H1 (cell line): ENCODE measurements around the gene PTER. TPM values are rescaled to one million over a fixed set of nuclear protein-coding genes. Genes with fewer than 3 reads are reported as not detected.

ENCODE experiments used
- CTCF ChIA-PET: fragments of 300-600 bp; sonication (Branson Sonifier 250); formaldehyde crosslinking; loops from one replicate; lab custom pipeline; 2021; ENCODE audit not compliant: partially characterized antibody; lab: Charles Lee
- POLR2A ChIA-PET: fragments of 300-600 bp; sonication (Branson Sonifier 250); formaldehyde crosslinking; loops from one replicate; lab custom pipeline; 2021; ENCODE audit warnings: inconsistent platforms; ENCODE audit not compliant: partially characterized antibody; lab: Charles Lee
- DNase-seq, 2 experiments: peaks; one replicate each; pipeline versions ENCODE4 v3.0.0 to v3.0.0-alpha.2; 2010 to 2022; ENCODE audit warnings: low spot score in 2 of 2, low read depth in 1 of 2, mixed read lengths in 1 of 2
- FAIRE-seq: peaks from 2 replicates; lab custom pipeline; 2011; peaks lifted over from hg19 to GRCh38; lab: Jason Lieb, UNC
- H2AFZ ChIP-seq: 2 replicates; pipeline ENCODE4 v1.8.1; 2012; ENCODE audit warnings: low read length, inconsistent platforms
- H2AK5ac ChIP-seq: 2 replicates; pipeline ENCODE4 v1.6.1; 2013; ENCODE audit warnings: low read depth, low read length
- H2BK120ac ChIP-seq: replicated peaks from 2 replicates; pipeline ENCODE3; 2013; ENCODE audit warnings: low read depth, low read length, inconsistent platforms
- H2BK12ac ChIP-seq: 2 replicates; pipeline ENCODE4 v1.6.1; 2013; ENCODE audit warnings: low read depth, low read length
- H2BK15ac ChIP-seq: 2 replicates; pipeline ENCODE4 v1.6.1; 2013; ENCODE audit warnings: low read length
- H2BK20ac ChIP-seq: 2 replicates; pipeline ENCODE4 v1.6.1; 2013; ENCODE audit warnings: low read length
- H2BK5ac ChIP-seq: 2 replicates; pipeline ENCODE4 v1.6.1; 2013; ENCODE audit warnings: low read depth, low read length
- H3K14ac ChIP-seq: 2 replicates; pipeline ENCODE4 v1.6.1; 2013; ENCODE audit warnings: inconsistent platforms; ENCODE audit not compliant: insufficient read length
- H3K18ac ChIP-seq: 2 replicates; pipeline ENCODE4 v1.6.1; 2013; ENCODE audit warnings: low read length; ENCODE audit errors: extremely low read depth
- H3K23ac ChIP-seq: 2 replicates; pipeline ENCODE4 v1.6.1; 2013; ENCODE audit warnings: inconsistent platforms; ENCODE audit not compliant: insufficient read length
- H3K23me2 ChIP-seq: 2 replicates; pipeline ENCODE4 v1.6.1; 2013; ENCODE audit warnings: low read depth, low read length
- H3K27ac ChIP-seq: 2 replicates; pipeline ENCODE4 v1.6.1; 2011; ENCODE audit warnings: low read depth, low read length, inconsistent platforms
- H3K27me3 ChIP-seq, 4 experiments: replicated peaks in 1 of 4; 1 replicate in 1 of 4; 2 replicates in 3 of 4; pipeline versions ENCODE4 v1.6.1 to v1.8.1; 2011 to 2013; ENCODE audit warnings: low read length in 3 of 4, mild to moderate bottlenecking in 3 of 4, inconsistent platforms in 2 of 4, mixed read lengths in 2 of 4, moderate library complexity in 1 of 4; ENCODE audit not compliant: control insufficient read depth in 3 of 4, insufficient read depth in 3 of 4; ENCODE audit errors: extremely low read depth in 1 of 4
- H3K36me3 ChIP-seq, 4 experiments: 2 replicates each; pipeline versions ENCODE4 v1.6.1 to v1.8.1; 2011 to 2013; ENCODE audit warnings: mild to moderate bottlenecking in 4 of 4, low read length in 3 of 4, moderate library complexity in 2 of 4, control low read depth in 1 of 4, inconsistent platforms in 1 of 4; ENCODE audit not compliant: insufficient read depth in 4 of 4, control insufficient read depth in 2 of 4
- H3K4ac ChIP-seq: replicated peaks from 2 replicates; pipeline ENCODE3; 2013; ENCODE audit warnings: low read length, low read depth, mixed read lengths, inconsistent platforms; ENCODE audit not compliant: insufficient read length
- H3K4me1 ChIP-seq, 4 experiments: replicated peaks in 1 of 4; 1 replicate in 1 of 4; 2 replicates in 3 of 4; pipeline versions ENCODE4 v1.6.1 to v1.8.1; 2011 to 2013; ENCODE audit warnings: low read length in 3 of 4, inconsistent platforms in 2 of 4, mixed read lengths in 1 of 4; ENCODE audit not compliant: insufficient read depth in 4 of 4, control insufficient read depth in 3 of 4
- H3K4me2 ChIP-seq, 2 experiments: 2 replicates each; pipeline versions ENCODE4 v1.6.1 to v1.8.1; 2011 to 2013; ENCODE audit warnings: low read depth in 2 of 2, low read length in 2 of 2, control low read depth in 1 of 2, inconsistent platforms in 1 of 2, mild to moderate bottlenecking in 1 of 2; ENCODE audit not compliant: insufficient read depth in 1 of 2
- H3K4me3 ChIP-seq, 4 experiments: fragments of 200-600, 300-600 bp in 1 of 4; sonication (generic), shearing (Covaris generic), sonication (Bioruptor Twin) in 1 of 4; 2 replicates each; pipeline versions ENCODE4 v1.5.1 to v1.8.1; 2011 to 2016; ENCODE audit warnings: low read length in 4 of 4, low read depth in 3 of 4, control low read depth in 2 of 4, inconsistent platforms in 2 of 4, mild to moderate bottlenecking in 2 of 4, mixed read lengths in 1 of 4, moderate library complexity in 1 of 4; ENCODE audit not compliant: insufficient read depth in 2 of 4; ENCODE audit errors: extremely low read depth in 1 of 4
- H3K56ac ChIP-seq: replicated peaks from 2 replicates; pipeline ENCODE3; 2013; ENCODE audit warnings: low read depth, mild to moderate bottlenecking, mixed read lengths, low read length, inconsistent platforms; ENCODE audit not compliant: insufficient read length
- H3K79me1 ChIP-seq: 2 replicates; pipeline ENCODE4 v1.6.1; 2013; ENCODE audit warnings: low read depth, low read length, control low read depth
- H3K79me2 ChIP-seq, 2 experiments: 2 replicates each; pipeline versions ENCODE4 v1.6.1 to v1.8.1; 2012 to 2013; ENCODE audit warnings: low read length in 2 of 2, mild to moderate bottlenecking in 2 of 2, inconsistent platforms in 1 of 2; ENCODE audit not compliant: insufficient read depth in 2 of 2, control insufficient read depth in 1 of 2
- H3K9ac ChIP-seq, 4 experiments: replicated peaks in 1 of 4; 1 replicate in 1 of 4; 2 replicates in 3 of 4; pipeline versions ENCODE4 v1.6.1 to v1.8.1; 2011 to 2013; ENCODE audit warnings: low read depth in 3 of 4, low read length in 3 of 4, control low read depth in 2 of 4, mild to moderate bottlenecking in 2 of 4, moderate library complexity in 2 of 4, inconsistent platforms in 1 of 4; ENCODE audit errors: extremely low read depth in 1 of 4
- H3K9me3 ChIP-seq, 2 experiments: 2 replicates each; pipeline versions ENCODE4 v1.6.1 to v1.8.1; 2012 to 2013; ENCODE audit warnings: mild to moderate bottlenecking in 2 of 2, moderate library complexity in 2 of 2, control low read depth in 1 of 2, inconsistent platforms in 1 of 2, low read depth in 1 of 2, low read length in 1 of 2, mixed read lengths in 1 of 2; ENCODE audit not compliant: insufficient read depth in 2 of 2
- H4K20me1 ChIP-seq, 2 experiments: replicated peaks in 1 of 2; 2 replicates each; pipeline versions ENCODE3 to v1.8.1; 2011 to 2013; ENCODE audit warnings: inconsistent platforms in 2 of 2, low read length in 2 of 2, mild to moderate bottlenecking in 1 of 2; ENCODE audit not compliant: insufficient read depth in 2 of 2, control insufficient read depth in 1 of 2
- H4K5ac ChIP-seq: 2 replicates; pipeline ENCODE4 v1.6.1; 2013; ENCODE audit warnings: low read length, low read depth, mixed read lengths, inconsistent platforms; ENCODE audit not compliant: insufficient read length
- H4K8ac ChIP-seq: 2 replicates; pipeline ENCODE4 v1.8.0; 2013; ENCODE audit warnings: mild to moderate bottlenecking, moderate library complexity, low read length, inconsistent platforms; ENCODE audit not compliant: insufficient read depth; ENCODE audit errors: extremely low read depth
- H4K91ac ChIP-seq: replicated peaks from 2 replicates; pipeline ENCODE3; 2013; ENCODE audit warnings: low read length, mixed read lengths, inconsistent platforms; ENCODE audit not compliant: insufficient read length
- BACH1 ChIP-seq: IDR thresholded peaks from 2 replicates; pipeline ENCODE4 v1.6.1; 2012; ENCODE audit warnings: low read length, improper control_type of control experiment
- BCL11A ChIP-seq, 2 experiments: IDR thresholded peaks; one replicate each; pipeline ENCODE4 v1.6.1; 2011; ENCODE audit warnings: low read depth in 2 of 2, low read length in 2 of 2, mild to moderate bottlenecking in 2 of 2
- CHD2 ChIP-seq: IDR thresholded peaks from 2 replicates; pipeline ENCODE4 v1.6.1; 2012; ENCODE audit warnings: low read length, improper control_type of control experiment
- EGR1 ChIP-seq: IDR thresholded peaks from 2 replicates; pipeline ENCODE4 v1.6.1; 2011; ENCODE audit warnings: low read depth, low read length, borderline replicate concordance
- FOSL1 ChIP-seq: IDR thresholded peaks from 2 replicates; pipeline ENCODE4 v1.6.1; 2011; ENCODE audit warnings: mild to moderate bottlenecking, low read depth, low read length, moderate library complexity; ENCODE audit not compliant: insufficient read depth
- MAFK ChIP-seq: IDR thresholded peaks from 2 replicates; pipeline ENCODE4 v1.6.1; 2012; ENCODE audit warnings: low read depth, mild to moderate bottlenecking, improper control_type of control experiment, low read length
- PHF8 ChIP-seq: fragments of 200-600 bp; sonication (generic); conservative IDR thresholded peaks from 2 replicates; pipeline ENCODE4 v1.7.1; 2012; ENCODE audit warnings: low read depth, mild to moderate bottlenecking, inconsistent platforms, low read length, moderate library complexity
- SIRT6 ChIP-seq: IDR thresholded peaks from one replicate; pipeline ENCODE4 v1.7.1; 2012; ENCODE audit warnings: low read length, inconsistent platforms
- YY1 ChIP-seq: IDR thresholded peaks from 2 replicates; pipeline ENCODE4 v1.6.1; 2011; ENCODE audit warnings: low read depth, mild to moderate bottlenecking, low read length
- ZNF274 ChIP-seq: IDR thresholded peaks from 2 replicates; pipeline ENCODE4 v1.7.0; 2012; ENCODE audit warnings: low read length, borderline replicate concordance; ENCODE audit errors: extremely low read depth
- WGBS, 2 experiments: shearing (Covaris generic) in 1 of 2; methylation state at CpG; one replicate each; pipeline versions ENCODE4 v1.1.6 to v1.1.7; 2013 to 2015; ENCODE audit warnings: low lambda C conversion rate in 2 of 2, mixed read lengths in 2 of 2, inconsistent platforms in 1 of 2, low coverage in 1 of 2, missing lambda C conversion rate in 1 of 2; ENCODE audit not compliant: insufficient replicate concordance in 2 of 2, insufficient coverage in 1 of 2, insufficient read length in 1 of 2; ENCODE audit errors: extremely low coverage in 1 of 2, missing lambda C conversion rate in 1 of 2; 5-methylcytosine and 5-hydroxymethylcytosine counted together
- polyA plus RNA-seq, 7 experiments: library from polyadenylated mRNA; depleted of rRNA in 3 of 7; stranded (reverse) in 5 of 7; unstranded in 2 of 7; fragments of >200 nt in 5 of 7; fragments of 200-250 nt in 2 of 7; gene quantifications; 1 replicate in 5 of 7; 2 replicates in 1 of 7; 4 replicates in 1 of 7; pipeline versions ENCODE4 v1.2.1 to v1.2.3, GENCODE V29; 2011 to 2013; ENCODE audit warnings: missing spikeins in 2 of 7, mixed read lengths in 2 of 7
- total RNA-seq: library from RNA; stranded (reverse); fragmentation: NEBNext Ultra II Directional; extraction: Animal tissue kit (Norgen Biotek cat#: 25700); gene quantifications from 2 replicates; pipeline ENCODE4 v1.2.1, GENCODE V29; 2021
- TF ChIP-seq, protein P1 (sequence below): IDR thresholded peaks from 2 replicates; pipeline ENCODE4 v1.6.1; 2011; ENCODE audit warnings: low read depth, mild to moderate bottlenecking, low read length; ENCODE audit not compliant: insufficient read depth
- TF ChIP-seq, protein P2 (sequence below): IDR thresholded peaks from 2 replicates; pipeline ENCODE4 v1.6.1; 2011; ENCODE audit warnings: low read length, improper control_type of control experiment

PTER gene
- total and polyA plus RNA-seq, 2 of the 8 experiments (the other 6 are each of a cell fraction or from before 2014, with no cell fraction given), result 4.4 to 7.8 TPM

DNA sequence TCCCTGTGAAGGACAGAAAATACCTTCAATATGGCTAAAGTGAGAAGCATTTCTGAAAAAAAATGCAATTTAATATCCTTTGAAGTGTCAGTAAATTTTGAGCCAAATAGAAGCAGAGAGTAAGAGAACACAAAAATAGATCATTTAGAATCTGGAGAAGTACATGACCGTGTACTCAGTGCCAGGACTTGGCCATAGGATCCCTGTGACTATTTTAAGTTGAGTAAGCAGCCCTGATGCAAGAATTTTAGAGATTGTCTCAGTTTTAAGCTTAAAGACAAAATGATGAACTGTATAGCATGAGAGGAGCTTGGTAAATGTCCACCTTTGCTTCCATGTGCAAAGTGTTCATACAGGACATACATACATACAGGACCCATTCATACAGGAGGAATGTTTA, 2.5 kb downstream of the PTER start:
- Histone ChIP-seq H4K20me1 (no peaks in the 10 kb centered on the region), H3K27ac (no peak overlapping the region), H3K56ac (no peak overlapping the region), H2AK5ac (no peak overlapping the region), H3K4me1 (peaks cover 0 to 5% (median 1%) of the 10 kb centered on the region in 4 experiments; a peak in 5 of 7 replicates), H2AFZ (no peak overlapping the region), H2BK20ac (no peak overlapping the region), H2BK15ac (no peak overlapping the region), H2BK120ac (no peak overlapping the region), H3K23me2 (peaks cover 6% of the 10 kb centered on the region), H3K9ac (no peak overlapping the region), H3K14ac (no peak overlapping the region), H3K79me2 (no peaks in the 10 kb centered on the region), H3K36me3 (no peaks in the 10 kb centered on the region), H3K18ac (no peak overlapping the region), H3K79me1 (no peaks in the 10 kb centered on the region), H4K8ac (no peak overlapping the region), H4K5ac (no peak overlapping the region), H4K91ac (no peak overlapping the region), H3K4ac (no peak overlapping the region), H3K4me2 (no peak overlapping the region), H3K27me3 (no peaks in the 10 kb centered on the region), H2BK12ac (no peak overlapping the region), H3K4me3 (no peak overlapping the region), H2BK5ac (no peak overlapping the region), H3K9me3 (no peaks in the 10 kb centered on the region), H3K23ac (no peak overlapping the region)
- CTCF ChIA-PET, result interaction anchor here (0.7 kb wide), 1 partner anchor 63 kb away, joined by 3 read pairs; no protein-coding TSS in a partner anchor
- WGBS, 2 experiments, result 95% methylated on average over 1 of the region's 1 CpG; no CpG with 5 or more reads in 1 of the 2 experiments
- no peak for FAIRE-seq
- DNase-seq, result no peak
- POLR2A ChIA-PET, result interaction anchor here (1.0 to 1.8 kb wide), 2 partner anchors 12 to 40 kb away, joined by 3 to 8 read pairs; no protein-coding TSS in a partner anchor
- TF ChIP-seq, protein P1, sequence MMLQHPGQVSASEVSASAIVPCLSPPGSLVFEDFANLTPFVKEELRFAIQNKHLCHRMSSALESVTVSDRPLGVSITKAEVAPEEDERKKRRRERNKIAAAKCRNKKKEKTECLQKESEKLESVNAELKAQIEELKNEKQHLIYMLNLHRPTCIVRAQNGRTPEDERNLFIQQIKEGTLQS, result no peak
- no peak for TF ChIP-seq MAFK
- no peak for TF ChIP-seq FOSL1
- no peak for TF ChIP-seq BACH1
- TF ChIP-seq, protein P2, sequence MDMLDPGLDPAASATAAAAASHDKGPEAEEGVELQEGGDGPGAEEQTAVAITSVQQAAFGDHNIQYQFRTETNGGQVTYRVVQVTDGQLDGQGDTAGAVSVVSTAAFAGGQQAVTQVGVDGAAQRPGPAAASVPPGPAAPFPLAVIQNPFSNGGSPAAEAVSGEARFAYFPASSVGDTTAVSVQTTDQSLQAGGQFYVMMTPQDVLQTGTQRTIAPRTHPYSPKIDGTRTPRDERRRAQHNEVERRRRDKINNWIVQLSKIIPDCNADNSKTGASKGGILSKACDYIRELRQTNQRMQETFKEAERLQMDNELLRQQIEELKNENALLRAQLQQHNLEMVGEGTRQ, result no peak
- no peak for TF ChIP-seq ZNF274
- TF ChIP-seq CHD2, result no peak
- TF ChIP-seq BCL11A (IDR thresholded peaks at IDR 0.05; ENCODE audit: low read depth in 2 of 2, low read length in 2 of 2), result no peak
- no peak for TF ChIP-seq EGR1
- TF ChIP-seq YY1, result no peak
- no peak for TF ChIP-seq PHF8
- no peak for TF ChIP-seq SIRT6
